ENCODE measurements around the gene PFKFB1.

PFKFB1 gene

DNA sequence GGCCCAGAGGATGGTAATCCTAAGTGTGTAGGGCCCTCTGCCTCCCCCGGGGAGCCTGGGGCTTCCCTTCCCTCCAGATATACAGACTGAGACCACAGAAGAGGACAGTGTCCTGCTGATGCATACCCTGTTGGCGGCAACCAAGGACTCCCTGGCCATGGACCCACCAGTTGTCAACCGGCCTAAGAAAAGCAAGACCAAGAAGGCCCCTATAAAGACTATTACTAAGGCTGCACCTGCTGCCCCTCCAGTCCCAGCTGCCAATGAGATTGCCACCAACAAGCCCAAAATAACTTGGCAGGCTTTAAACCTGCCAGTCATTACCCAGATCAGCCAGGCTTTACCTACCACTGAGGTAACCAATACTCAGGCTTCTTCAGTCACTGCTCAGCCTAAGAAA lies 71.4 kb downstream of the PFKFB1 start:
- DNase-seq (ENCODE audit: low read depth): no peak

DNA sequence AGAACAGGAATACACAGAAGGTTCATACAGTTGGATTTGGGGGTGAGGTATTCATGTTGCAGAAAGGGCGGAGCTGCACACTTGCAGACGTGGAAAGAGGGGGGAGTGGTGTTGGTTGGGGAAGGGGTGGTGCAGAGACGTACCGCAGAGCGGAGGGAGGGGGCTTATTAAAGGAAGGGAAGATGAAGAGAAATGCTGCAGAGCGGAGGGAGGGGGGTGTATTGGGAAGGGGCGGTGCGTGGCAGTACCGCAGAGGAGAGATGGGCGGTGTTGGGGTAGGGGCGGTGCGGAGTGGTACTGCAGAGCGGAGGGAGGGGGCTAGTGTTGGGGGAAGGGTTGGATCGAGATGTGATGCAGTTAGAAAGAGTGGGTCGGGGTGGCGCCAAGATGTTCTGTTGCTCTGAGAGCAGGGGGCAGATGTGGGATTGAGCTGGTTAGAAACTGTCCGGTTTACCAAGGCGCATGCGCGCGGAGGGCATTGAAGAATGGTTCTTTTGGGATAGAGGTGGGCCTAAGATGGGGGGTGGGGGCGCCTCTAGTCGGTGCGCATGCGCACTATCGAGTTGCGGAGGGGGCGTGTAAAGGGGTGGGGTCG lies 72.5 kb downstream of the PFKFB1 start:
- DNase-seq (ENCODE audit: low read depth): peak; percentile 61

DNA sequence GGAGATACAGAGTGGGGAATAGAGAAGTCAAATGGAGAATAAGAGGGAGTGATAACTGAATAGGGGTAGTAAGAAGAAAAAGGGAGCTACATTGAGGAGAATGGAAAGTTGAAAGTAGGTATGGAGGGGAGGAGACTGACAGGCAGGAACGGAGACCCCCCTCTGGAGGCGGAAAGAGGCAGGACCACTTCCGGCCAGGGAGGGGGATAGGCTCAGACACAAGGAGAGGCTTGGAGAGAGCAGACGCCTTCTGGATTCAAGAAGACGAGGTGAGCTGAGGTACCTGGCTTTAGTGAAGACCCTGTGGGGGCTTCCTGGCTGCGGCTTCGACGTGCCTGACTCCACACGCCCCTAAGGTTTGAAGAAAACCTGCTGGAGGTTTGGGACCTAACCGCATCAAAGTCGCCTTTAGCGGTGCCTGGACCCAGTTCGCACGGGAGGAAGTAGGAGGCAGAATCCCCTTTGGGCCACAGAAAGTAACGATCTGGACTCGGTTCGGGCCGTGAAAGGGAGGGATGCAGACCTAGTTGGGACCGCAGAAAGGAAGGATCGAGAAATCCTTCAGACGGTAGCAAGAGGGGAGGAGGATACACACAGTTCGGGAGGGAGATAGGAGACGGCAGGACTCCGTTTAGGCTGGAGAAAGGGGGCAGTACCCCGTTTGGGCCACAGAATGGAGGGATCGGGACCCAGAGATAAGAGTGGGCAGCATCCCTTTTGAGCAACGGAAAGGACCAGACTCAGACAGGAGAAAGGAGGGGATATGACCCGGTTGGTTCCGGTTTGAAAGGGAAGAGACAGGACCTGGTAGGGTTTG lies 73.2 kb downstream of the PFKFB1 start, which contains the start of gene TRO:
TRO (plus strand) TSS at position 215 of the 817 bp plus-strand sequence. CDS start 1,423 bp downstream, outside the sequence.
- no peak for DNase-seq (ENCODE audit: low read depth)

DNA sequence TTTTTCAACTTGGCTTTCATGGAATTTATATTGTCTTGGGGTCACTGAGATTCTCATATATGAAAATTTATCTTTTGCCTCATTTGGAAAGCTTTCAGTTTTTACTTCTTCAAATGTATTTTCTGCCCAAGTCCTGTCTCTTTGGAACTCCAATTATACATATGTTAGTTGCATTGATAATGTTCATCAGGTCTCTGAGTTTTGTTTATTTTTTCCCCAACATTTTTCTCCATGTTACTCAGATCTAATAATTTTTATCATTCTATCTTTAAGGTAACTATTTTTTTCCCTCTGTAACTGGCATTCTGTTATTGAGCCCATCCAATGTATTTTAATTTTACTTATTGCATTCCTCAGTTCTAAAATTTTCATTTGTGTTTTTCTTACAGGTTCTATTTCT lies 84.0 kb downstream of the PFKFB1 start:
- no peak for DNase-seq (ENCODE audit: low read depth)

DNA sequence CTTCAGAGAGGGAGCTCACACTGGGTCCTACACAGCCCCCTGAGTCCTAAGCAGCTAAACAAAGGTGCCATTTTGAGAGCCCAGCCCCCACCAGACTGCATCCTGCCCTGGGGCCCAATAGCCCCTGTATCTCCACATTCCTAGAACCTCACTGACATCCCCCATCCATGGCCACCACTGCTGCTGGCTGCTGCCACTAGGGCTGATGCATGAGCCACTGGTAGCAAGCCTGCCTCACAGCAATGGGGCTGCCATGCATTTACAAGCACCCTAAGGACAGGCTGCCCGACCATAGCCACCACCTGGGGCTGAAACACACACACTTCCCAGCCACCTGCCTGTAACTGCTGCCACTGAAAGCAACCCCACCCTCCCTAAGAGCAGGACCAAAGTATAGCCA lies 99.8 kb downstream of the PFKFB1 start:
- no peak for DNase-seq (ENCODE audit: low read depth)

DNA sequence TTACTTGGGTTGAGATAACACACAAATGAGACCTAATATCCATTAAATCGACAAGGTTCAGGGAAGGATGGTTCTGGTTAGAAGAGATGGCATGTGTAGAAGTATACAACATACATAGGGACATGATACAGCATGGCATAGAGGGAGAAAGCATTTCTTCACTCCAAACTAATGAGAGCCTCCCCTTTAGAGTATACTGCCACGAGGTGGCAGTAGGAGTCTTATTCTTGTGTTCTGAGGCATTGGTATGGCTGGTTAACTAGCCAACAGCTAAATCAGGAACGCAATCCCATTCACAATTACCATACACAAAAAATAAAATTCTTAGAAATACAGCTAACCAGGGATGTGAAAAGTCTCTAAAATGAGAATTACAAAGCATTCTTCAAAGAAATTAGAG lies 102.4 kb downstream of the PFKFB1 start:
- DNase-seq (ENCODE audit: low read depth): peak; percentile 19

DNA sequence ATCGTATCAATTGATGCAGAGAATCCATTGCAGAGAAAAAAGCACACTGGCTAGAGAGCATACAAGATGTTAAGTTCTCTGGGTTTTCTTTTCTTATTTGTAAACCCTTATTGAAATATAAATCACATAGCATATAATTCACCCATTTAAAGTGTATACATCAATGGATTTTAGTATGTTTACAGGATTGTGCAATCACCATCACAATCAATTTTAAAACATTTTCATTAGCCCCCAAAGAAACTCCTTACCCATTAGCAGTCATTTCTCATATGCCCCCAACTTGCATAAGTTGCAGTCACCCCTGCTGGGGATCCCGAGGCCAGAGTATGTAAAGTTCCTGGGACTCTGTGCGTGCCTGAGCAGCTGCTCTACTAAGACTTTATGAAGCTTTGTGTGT lies 108.2 kb downstream of the PFKFB1 start:
- no peak for DNase-seq (ENCODE audit: low read depth)

All from stromal cell of bone marrow (primary cell).